HepG2 (cell line): ENCODE results near the gene PDCD2. TPM values are rescaled to one million over a fixed set of nuclear protein-coding genes. Genes with fewer than 3 reads are reported as not detected.

Source experiments
- CREB1 ChIP-seq, 2 experiments: fragments of 450-650 bp in 1 of 2; IDR thresholded peaks; 2 replicates each; pipeline ENCODE4 v1.6.1; 2016 to 2017; ENCODE audit warnings: control low read depth in 1 of 2, mild to moderate bottlenecking in 1 of 2, missing compliant biosample characterization in 1 of 2, missing genetic modification characterization in 1 of 2
- ELF3 ChIP-seq: IDR thresholded peaks from 2 replicates; pipeline ENCODE4 v1.6.1; 2016; ENCODE audit warnings: missing genetic modification reagents, missing compliant biosample characterization
- HOXA5 ChIP-seq: sonication (generic); formaldehyde crosslinking; IDR thresholded peaks from 2 replicates; pipeline ENCODE4 v1.4.0; 2020; ENCODE audit warnings: missing genetic modification reagents
- HOXD1 ChIP-seq: sonication (generic); formaldehyde crosslinking; IDR thresholded peaks from 2 replicates; pipeline ENCODE4 v1.5.0; 2020; ENCODE audit warnings: missing genetic modification reagents
- KLF6 ChIP-seq: IDR thresholded peaks from 2 replicates; pipeline ENCODE4 v1.8.0; 2016; ENCODE audit warnings: missing biosample characterization, missing genetic modification reagents
- PRMT3 ChIP-seq: sonication (generic); formaldehyde crosslinking; IDR thresholded peaks from 2 replicates; pipeline ENCODE4 v1.8.1; 2022; ENCODE audit warnings: low read depth, mild to moderate bottlenecking, moderate library complexity, missing genetic modification reagents, borderline replicate concordance
- SETDB1 ChIP-seq: sonication (generic); formaldehyde crosslinking; IDR thresholded peaks from 2 replicates; pipeline ENCODE4 v1.5.1; 2020; ENCODE audit warnings: missing genetic modification reagents, mild to moderate bottlenecking, borderline replicate concordance
- TGIF2 ChIP-seq: IDR thresholded peaks from 2 replicates; pipeline ENCODE4 v1.6.1; 2016; ENCODE audit warnings: control low read depth, missing compliant biosample characterization
- TOE1 ChIP-seq: sonication (generic); formaldehyde crosslinking; IDR thresholded peaks from 2 replicates; pipeline ENCODE4 v1.4.0; 2020; ENCODE audit warnings: mild to moderate bottlenecking, missing genetic modification reagents
- ZBTB1 ChIP-seq: sonication (generic); formaldehyde crosslinking; IDR thresholded peaks from 2 replicates; pipeline ENCODE4 v1.4.0; 2020; ENCODE audit warnings: missing genetic modification reagents, borderline replicate concordance
- ZC3H4 ChIP-seq: sonication (generic); formaldehyde crosslinking; IDR thresholded peaks from 2 replicates; pipeline ENCODE4 v1.4.0; 2020; ENCODE audit warnings: missing genetic modification reagents, borderline replicate concordance
- ZNF337 ChIP-seq: sonication (generic); formaldehyde crosslinking; IDR thresholded peaks from 2 replicates; pipeline ENCODE4 v1.5.1; 2020; ENCODE audit warnings: missing genetic modification reagents, low read depth, mild to moderate bottlenecking, borderline replicate concordance
- ZNF343 ChIP-seq: sonication (generic); formaldehyde crosslinking; IDR thresholded peaks from 2 replicates; pipeline ENCODE4 v1.4.0; 2020; ENCODE audit warnings: mild to moderate bottlenecking, missing genetic modification reagents
- ZNF780A ChIP-seq: sonication (generic); formaldehyde crosslinking; IDR thresholded peaks from 2 replicates; pipeline ENCODE4 v1.8.0; 2022; ENCODE audit warnings: mild to moderate bottlenecking, missing genetic modification reagents, moderate library complexity
- polyA plus RNA-seq, 8 experiments: library from polyadenylated mRNA; depleted of rRNA in 3 of 8; stranded (reverse) in 7 of 8; unstranded in 1 of 8; fragments of >200 nt; fragmentation: Illumina TruSeq in 4 of 8; extraction: Trizol in 4 of 8; gene quantifications; 2 replicates each; pipeline versions ENCODE4 v1.2.1 to v1.2.3, GENCODE V29; 2011 to 2016; ENCODE audit warnings: low read depth in 4 of 8, missing spikeins in 1 of 8, mixed read lengths in 1 of 8; ENCODE audit not compliant: insufficient read depth in 1 of 8
- total RNA-seq, 5 experiments: library from RNA; depleted of rRNA; stranded (reverse); fragments of >200 nt; fragmentation: Illumina TruSeq; extraction: Trizol; gene quantifications; 2 replicates each; pipeline ENCODE4 v1.2.3, GENCODE V29; 2016; ENCODE audit warnings: low read depth in 1 of 5
- TF ChIP-seq, protein P1 (sequence below): IDR thresholded peaks from 2 replicates; pipeline ENCODE4 v1.6.1; 2012; ENCODE audit warnings: inconsistent platforms
- TF ChIP-seq, protein P2 (sequence below): sonication (generic); formaldehyde crosslinking; IDR thresholded peaks from 2 replicates; pipeline ENCODE4 v1.4.0; 2020; ENCODE audit warnings: missing genetic modification reagents
- TF ChIP-seq, protein P3 (sequence below): sonication (generic); formaldehyde crosslinking; IDR thresholded peaks from 2 replicates; pipeline ENCODE4 v1.5.1; 2020; ENCODE audit warnings: mild to moderate bottlenecking, moderate library complexity, missing genetic modification reagents
- TF ChIP-seq, protein P4 (sequence below): sonication (generic); formaldehyde crosslinking; IDR thresholded peaks from 2 replicates; pipeline ENCODE4 v1.5.1; 2020; ENCODE audit warnings: missing genetic modification reagents, mild to moderate bottlenecking, borderline replicate concordance

The PDCD2 gene
- total and polyA plus RNA-seq, 2 of the 13 experiments (the other 11 are each of a cell fraction or from before 2014, with no cell fraction given) = 83.6 to 133 TPM

DNA sequence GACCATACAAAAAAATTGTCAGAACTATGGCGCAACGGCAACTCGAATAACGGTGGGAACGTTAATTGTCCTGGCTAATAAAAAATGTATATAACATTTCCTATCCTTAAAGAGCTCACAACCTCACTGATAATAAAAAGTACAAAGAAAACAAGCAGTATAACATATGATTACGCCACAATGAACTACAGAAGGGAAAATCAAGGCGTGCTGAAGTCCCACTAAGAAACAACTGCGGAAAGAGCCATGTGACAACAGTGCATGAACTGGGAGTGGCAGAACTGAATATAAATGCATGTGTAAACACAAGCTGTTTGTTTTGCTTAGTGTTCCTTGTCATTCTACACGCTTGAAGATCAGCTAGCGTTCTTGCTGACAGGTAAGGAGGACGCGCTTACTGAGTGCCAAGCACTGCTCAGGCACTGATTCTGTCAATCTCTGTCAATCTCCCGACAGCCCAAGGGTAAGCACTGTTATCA lies 30.9 kb downstream of the PDCD2 start (continued):
- TF ChIP-seq ZNF337 (CRISPR knock-in tag) = 0 out of 2 replicates have a peak, but pooled peaks have one; percentile 7
- no peak for TF ChIP-seq HOXA5 (CRISPR knock-in tag)
- no peak for TF ChIP-seq ELF3 (CRISPR knock-in tag)
- no peak for TF ChIP-seq PRMT3
- no peak for TF ChIP-seq ZC3H4 (CRISPR knock-in tag)
- TF ChIP-seq KLF6 (CRISPR knock-in tag) = no peak
- TF ChIP-seq SETDB1 (CRISPR knock-in tag) = no peak
- TF ChIP-seq, protein P1, sequence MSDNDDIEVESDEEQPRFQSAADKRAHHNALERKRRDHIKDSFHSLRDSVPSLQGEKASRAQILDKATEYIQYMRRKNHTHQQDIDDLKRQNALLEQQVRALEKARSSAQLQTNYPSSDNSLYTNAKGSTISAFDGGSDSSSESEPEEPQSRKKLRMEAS = no peak
- no peak for TF ChIP-seq CREB1 (IDR thresholded peaks at IDR 0.05)
- no peak for TF ChIP-seq CREB1 (CRISPR knock-in tag; IDR thresholded peaks at IDR 0.05)
- 0 out of 2 replicates have a peak, but pooled peaks have one; percentile 24 for TF ChIP-seq ZNF343 (CRISPR knock-in tag)
- no peak for TF ChIP-seq ZNF780A (CRISPR knock-in tag)
- TF ChIP-seq, protein P2, sequence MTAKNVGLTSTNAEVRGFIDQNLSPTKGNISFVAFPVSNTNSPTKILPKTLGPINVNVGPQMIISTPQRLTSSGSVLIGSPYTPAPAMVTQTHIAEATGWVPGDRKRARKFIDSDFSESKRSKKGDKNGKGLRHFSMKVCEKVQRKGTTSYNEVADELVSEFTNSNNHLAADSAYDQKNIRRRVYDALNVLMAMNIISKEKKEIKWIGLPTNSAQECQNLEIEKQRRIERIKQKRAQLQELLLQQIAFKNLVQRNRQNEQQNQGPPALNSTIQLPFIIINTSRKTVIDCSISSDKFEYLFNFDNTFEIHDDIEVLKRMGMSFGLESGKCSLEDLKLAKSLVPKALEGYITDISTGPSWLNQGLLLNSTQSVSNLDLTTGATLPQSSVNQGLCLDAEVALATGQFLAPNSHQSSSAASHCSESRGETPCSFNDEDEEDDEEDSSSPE (CRISPR knock-in tag) = no peak
- TF ChIP-seq, protein P3, sequence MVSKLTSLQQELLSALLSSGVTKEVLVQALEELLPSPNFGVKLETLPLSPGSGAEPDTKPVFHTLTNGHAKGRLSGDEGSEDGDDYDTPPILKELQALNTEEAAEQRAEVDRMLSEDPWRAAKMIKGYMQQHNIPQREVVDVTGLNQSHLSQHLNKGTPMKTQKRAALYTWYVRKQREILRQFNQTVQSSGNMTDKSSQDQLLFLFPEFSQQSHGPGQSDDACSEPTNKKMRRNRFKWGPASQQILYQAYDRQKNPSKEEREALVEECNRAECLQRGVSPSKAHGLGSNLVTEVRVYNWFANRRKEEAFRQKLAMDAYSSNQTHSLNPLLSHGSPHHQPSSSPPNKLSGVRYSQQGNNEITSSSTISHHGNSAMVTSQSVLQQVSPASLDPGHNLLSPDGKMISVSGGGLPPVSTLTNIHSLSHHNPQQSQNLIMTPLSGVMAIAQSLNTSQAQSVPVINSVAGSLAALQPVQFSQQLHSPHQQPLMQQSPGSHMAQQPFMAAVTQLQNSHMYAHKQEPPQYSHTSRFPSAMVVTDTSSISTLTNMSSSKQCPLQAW (CRISPR knock-in tag) = no peak
- 0 out of 2 replicates have a peak, but pooled peaks have one; percentile 12 for TF ChIP-seq TGIF2 (CRISPR knock-in tag)
- no peak for TF ChIP-seq HOXD1 (CRISPR knock-in tag)
- no peak for TF ChIP-seq ZBTB1 (CRISPR knock-in tag)
- TF ChIP-seq, protein P4, sequence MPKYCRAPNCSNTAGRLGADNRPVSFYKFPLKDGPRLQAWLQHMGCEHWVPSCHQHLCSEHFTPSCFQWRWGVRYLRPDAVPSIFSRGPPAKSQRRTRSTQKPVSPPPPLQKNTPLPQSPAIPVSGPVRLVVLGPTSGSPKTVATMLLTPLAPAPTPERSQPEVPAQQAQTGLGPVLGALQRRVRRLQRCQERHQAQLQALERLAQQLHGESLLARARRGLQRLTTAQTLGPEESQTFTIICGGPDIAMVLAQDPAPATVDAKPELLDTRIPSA (CRISPR knock-in tag) = no peak
- no peak for TF ChIP-seq TOE1 (CRISPR knock-in tag)
